Measurements from ENCODE around the gene RGS3.

GRCh38 chr9:113462781-113463286, 693 bp upstream of the RGS3 start:
- no peak for TF ChIP-seq POLR2A (IDR thresholded peaks at IDR 0.05; ENCODE audit: low read length)
- no peak for TF ChIP-seq KDM1A (IDR thresholded peaks at IDR 0.05; ENCODE audit: low read depth)
- no peak for TF ChIP-seq USF2 (IDR thresholded peaks at IDR 0.05)
- TF ChIP-seq CTCF (IDR thresholded peaks at IDR 0.05): no peak
- TF ChIP-seq RFX5 (IDR thresholded peaks at IDR 0.05): no peak
- no peak for TF ChIP-seq HMGXB4 (CRISPR knock-in tag; IDR thresholded peaks at IDR 0.05; ENCODE audit: borderline replicate concordance)
- no peak for TF ChIP-seq RCOR1 (IDR thresholded peaks at IDR 0.05; ENCODE audit: low read depth, low read length)
- TF ChIP-seq SMC3 (IDR thresholded peaks at IDR 0.05): no peak
- TF ChIP-seq HES2 (IDR thresholded peaks at IDR 0.05): no peak
- no peak for TF ChIP-seq NFE2L2 (conservative IDR thresholded peaks at IDR 0.05; ENCODE audit: low read length)
- TF ChIP-seq MAZ (IDR thresholded peaks at IDR 0.05; ENCODE audit: borderline replicate concordance, low read depth, low read length): no peak
- TF ChIP-seq CHD2 (IDR thresholded peaks at IDR 0.05; ENCODE audit: low read length, partially characterized antibody): no peak
- TF ChIP-seq ESRRA (IDR thresholded peaks at IDR 0.05; ENCODE audit: borderline replicate concordance, low read length): no peak
- TF ChIP-seq REST (IDR thresholded peaks at IDR 0.05): no peak

Data from A549 (cell line).